Glutamatergic neuron (in vitro differentiated cells): ENCODE measurements around the gene BUB1B. TPM values are rescaled to one million over a fixed set of nuclear protein-coding genes. Genes with fewer than 3 reads are reported as not detected.

Source experiments
- DNase-seq: peaks from one replicate; pipeline ENCODE4 v3.0.0; 2022
- H3K27ac Mint-ChIP-seq: one replicate; pipeline ENCODE4 v1.8.0; 2020; ENCODE audit warnings: mild to moderate bottlenecking, mixed read lengths, inconsistent platforms; ENCODE audit not compliant: unreplicated experiment
- H3K27me3 Mint-ChIP-seq: one replicate; pipeline ENCODE4 v1.8.0; 2020; ENCODE audit warnings: mild to moderate bottlenecking, moderate library complexity, mixed read lengths, inconsistent platforms; ENCODE audit not compliant: unreplicated experiment
- H3K36me3 Mint-ChIP-seq: one replicate; pipeline ENCODE4 v1.8.0; 2020; ENCODE audit warnings: mild to moderate bottlenecking, mixed read lengths, inconsistent platforms; ENCODE audit not compliant: unreplicated experiment
- H3K4me1 Mint-ChIP-seq: one replicate; pipeline ENCODE4 v1.8.0; 2020; ENCODE audit warnings: mild to moderate bottlenecking, low read depth, mixed read lengths, inconsistent platforms; ENCODE audit not compliant: unreplicated experiment
- H3K4me3 Mint-ChIP-seq: one replicate; pipeline ENCODE4 v1.8.0; 2020; ENCODE audit warnings: mild to moderate bottlenecking, mixed read lengths, inconsistent platforms; ENCODE audit not compliant: unreplicated experiment
- H3K9me3 Mint-ChIP-seq: one replicate; pipeline ENCODE4 v1.8.0; 2020; ENCODE audit warnings: mild to moderate bottlenecking, moderate library complexity, mixed read lengths, inconsistent platforms; ENCODE audit not compliant: unreplicated experiment
- CTCF ChIP-seq: fragments of 200-600 bp; sonication (generic); IDR thresholded peaks from one replicate; pipeline ENCODE4 v1.5.0; 2021; ENCODE audit not compliant: partially characterized antibody, unreplicated experiment
- total RNA-seq: library from RNA; stranded (reverse); fragmentation: NEBNext Ultra II Directional; extraction: Animal tissue kit (Norgen Biotek cat#: 25700); gene quantifications from one replicate; pipeline ENCODE4 v1.2.1, GENCODE V29; 2021; ENCODE audit not compliant: unreplicated experiment

The BUB1B gene
- total RNA-seq, 1 donor from 2014 or later, result 16.5 TPM

- H3K36me3 Mint-ChIP-seq, result no peaks in the 10 kb centered on the region
- no peak for TF ChIP-seq CTCF
- H3K9me3 Mint-ChIP-seq, result no peaks in the 10 kb centered on the region
- no peak overlapping the region for H3K4me3 Mint-ChIP-seq
- peaks cover 6% of the 10 kb centered on the region for H3K27me3 Mint-ChIP-seq
- peaks cover 3% of the 10 kb centered on the region for H3K4me1 Mint-ChIP-seq
- no peak overlapping the region for H3K27ac Mint-ChIP-seq
- no peak for DNase-seq
These were observed 85.8 kb downstream of the BUB1B start for GRCh38 chr15:40246496-40247280.

GRCh38 chr15:40247406-40247971 is 86.6 kb downstream of the BUB1B start:
- H3K4me3 Mint-ChIP-seq, result no peak overlapping the region
- H3K9me3 Mint-ChIP-seq, result no peaks in the 10 kb centered on the region
- no peak overlapping the region for H3K27ac Mint-ChIP-seq
- no peaks in the 10 kb centered on the region for H3K36me3 Mint-ChIP-seq
- H3K4me1 Mint-ChIP-seq, result peaks cover 3% of the 10 kb centered on the region
- no peak for DNase-seq
- no peak for TF ChIP-seq CTCF
- H3K27me3 Mint-ChIP-seq, result peaks cover 6% of the 10 kb centered on the region

GRCh38 chr15:40248006-40248783 is 87.3 kb downstream of the BUB1B start:
- no peak for TF ChIP-seq CTCF
- no peak for DNase-seq
- H3K4me1 Mint-ChIP-seq, result peaks cover 3% of the 10 kb centered on the region
- H3K27ac Mint-ChIP-seq, result no peak overlapping the region
- H3K9me3 Mint-ChIP-seq, result no peaks in the 10 kb centered on the region
- H3K27me3 Mint-ChIP-seq, result peaks cover 9% of the 10 kb centered on the region
- no peaks in the 10 kb centered on the region for H3K36me3 Mint-ChIP-seq
- H3K4me3 Mint-ChIP-seq, result no peak overlapping the region

- Mint-ChIP-seq H3K27ac (no peak overlapping the region), H3K36me3 (no peaks in the 10 kb centered on the region), H3K27me3 (peaks cover 13% of the 10 kb centered on the region), H3K4me3 (no peak overlapping the region), H3K4me1 (peaks cover 5% of the 10 kb centered on the region), H3K9me3 (peaks cover 2% of the 10 kb centered on the region)
- no peak for TF ChIP-seq CTCF
- DNase-seq, result no peak
These were observed 88.8 kb downstream of the BUB1B start for GRCh38 chr15:40249477-40250303.
